ENCODE measurements around the gene GALT. TPM values are rescaled to one million over a fixed set of nuclear protein-coding genes. Genes with fewer than 3 reads are reported as not detected.

GALT gene
- total and polyA plus RNA-seq, 2 experiments from 2014 or later = 31.5 to 35.1 TPM

DNA sequence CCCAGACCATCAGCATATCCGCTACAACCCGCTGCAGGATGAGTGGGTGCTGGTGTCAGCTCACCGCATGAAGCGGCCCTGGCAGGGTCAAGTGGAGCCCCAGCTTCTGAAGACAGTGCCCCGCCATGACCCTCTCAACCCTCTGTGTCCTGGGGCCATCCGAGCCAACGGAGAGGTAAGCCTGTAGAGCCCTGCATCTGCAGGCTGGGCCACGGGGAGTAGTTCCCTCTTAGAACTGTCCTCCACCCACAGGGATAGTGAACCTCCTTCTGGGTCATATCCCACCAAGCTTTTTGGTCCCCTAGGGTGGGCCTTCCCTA is 569 bp downstream of the GALT start (continued):
- TF ChIP-seq, protein P1, sequence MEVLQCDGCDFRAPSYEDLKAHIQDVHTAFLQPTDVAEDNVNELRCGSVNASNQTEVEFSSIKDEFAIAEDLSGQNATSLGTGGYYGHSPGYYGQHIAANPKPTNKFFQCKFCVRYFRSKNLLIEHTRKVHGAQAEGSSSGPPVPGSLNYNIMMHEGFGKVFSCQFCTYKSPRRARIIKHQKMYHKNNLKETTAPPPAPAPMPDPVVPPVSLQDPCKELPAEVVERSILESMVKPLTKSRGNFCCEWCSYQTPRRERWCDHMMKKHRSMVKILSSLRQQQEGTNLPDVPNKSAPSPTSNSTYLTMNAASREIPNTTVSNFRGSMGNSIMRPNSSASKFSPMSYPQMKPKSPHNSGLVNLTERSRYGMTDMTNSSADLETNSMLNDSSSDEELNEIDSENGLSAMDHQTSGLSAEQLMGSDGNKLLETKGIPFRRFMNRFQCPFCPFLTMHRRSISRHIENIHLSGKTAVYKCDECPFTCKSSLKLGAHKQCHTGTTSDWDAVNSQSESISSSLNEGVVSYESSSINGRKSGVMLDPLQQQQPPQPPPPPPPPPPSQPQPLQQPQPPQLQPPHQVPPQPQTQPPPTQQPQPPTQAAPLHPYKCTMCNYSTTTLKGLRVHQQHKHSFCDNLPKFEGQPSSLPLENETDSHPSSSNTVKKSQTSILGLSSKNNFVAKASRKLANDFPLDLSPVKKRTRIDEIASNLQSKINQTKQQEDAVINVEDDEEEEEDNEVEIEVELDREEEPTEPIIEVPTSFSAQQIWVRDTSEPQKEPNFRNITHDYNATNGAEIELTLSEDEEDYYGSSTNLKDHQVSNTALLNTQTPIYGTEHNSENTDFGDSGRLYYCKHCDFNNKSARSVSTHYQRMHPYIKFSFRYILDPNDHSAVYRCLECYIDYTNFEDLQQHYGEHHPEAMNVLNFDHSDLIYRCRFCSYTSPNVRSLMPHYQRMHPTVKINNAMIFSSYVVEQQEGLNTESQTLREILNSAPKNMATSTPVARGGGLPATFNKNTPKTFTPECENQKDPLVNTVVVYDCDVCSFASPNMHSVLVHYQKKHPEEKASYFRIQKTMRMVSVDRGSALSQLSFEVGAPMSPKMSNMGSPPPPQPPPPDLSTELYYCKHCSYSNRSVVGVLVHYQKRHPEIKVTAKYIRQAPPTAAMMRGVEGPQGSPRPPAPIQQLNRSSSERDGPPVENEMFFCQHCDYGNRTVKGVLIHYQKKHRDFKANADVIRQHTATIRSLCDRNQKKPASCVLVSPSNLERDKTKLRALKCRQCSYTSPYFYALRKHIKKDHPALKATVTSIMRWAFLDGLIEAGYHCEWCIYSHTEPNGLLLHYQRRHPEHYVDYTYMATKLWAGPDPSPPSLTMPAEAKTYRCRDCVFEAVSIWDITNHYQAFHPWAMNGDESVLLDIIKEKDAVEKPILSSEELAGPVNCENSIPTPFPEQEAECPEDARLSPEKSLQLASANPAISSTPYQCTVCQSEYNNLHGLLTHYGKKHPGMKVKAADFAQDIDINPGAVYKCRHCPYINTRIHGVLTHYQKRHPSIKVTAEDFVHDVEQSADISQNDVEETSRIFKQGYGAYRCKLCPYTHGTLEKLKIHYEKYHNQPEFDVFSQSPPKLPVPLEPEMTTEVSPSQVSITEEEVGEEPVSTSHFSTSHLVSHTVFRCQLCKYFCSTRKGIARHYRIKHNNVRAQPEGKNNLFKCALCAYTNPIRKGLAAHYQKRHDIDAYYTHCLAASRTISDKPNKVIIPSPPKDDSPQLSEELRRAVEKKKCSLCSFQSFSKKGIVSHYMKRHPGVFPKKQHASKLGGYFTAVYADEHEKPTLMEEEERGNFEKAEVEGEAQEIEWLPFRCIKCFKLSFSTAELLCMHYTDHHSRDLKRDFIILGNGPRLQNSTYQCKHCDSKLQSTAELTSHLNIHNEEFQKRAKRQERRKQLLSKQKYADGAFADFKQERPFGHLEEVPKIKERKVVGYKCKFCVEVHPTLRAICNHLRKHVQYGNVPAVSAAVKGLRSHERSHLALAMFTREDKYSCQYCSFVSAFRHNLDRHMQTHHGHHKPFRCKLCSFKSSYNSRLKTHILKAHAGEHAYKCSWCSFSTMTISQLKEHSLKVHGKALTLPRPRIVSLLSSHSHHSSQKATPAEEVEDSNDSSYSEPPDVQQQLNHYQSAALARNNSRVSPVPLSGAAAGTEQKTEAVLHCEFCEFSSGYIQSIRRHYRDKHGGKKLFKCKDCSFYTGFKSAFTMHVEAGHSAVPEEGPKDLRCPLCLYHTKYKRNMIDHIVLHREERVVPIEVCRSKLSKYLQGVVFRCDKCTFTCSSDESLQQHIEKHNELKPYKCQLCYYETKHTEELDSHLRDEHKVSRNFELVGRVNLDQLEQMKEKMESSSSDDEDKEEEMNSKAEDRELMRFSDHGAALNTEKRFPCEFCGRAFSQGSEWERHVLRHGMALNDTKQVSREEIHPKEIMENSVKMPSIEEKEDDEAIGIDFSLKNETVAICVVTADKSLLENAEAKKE (CRISPR knock-in tag; IDR thresholded peaks at IDR 0.05) = no peak
- TF ChIP-seq ZNF114 (CRISPR knock-in tag; IDR thresholded peaks at IDR 0.05) = no peak
- TF ChIP-seq CTCF (conservative IDR thresholded peaks at IDR 0.05; ENCODE audit: low read depth in 2 of 2) = no peak; a peak in 1 of 4 replicates

DNA sequence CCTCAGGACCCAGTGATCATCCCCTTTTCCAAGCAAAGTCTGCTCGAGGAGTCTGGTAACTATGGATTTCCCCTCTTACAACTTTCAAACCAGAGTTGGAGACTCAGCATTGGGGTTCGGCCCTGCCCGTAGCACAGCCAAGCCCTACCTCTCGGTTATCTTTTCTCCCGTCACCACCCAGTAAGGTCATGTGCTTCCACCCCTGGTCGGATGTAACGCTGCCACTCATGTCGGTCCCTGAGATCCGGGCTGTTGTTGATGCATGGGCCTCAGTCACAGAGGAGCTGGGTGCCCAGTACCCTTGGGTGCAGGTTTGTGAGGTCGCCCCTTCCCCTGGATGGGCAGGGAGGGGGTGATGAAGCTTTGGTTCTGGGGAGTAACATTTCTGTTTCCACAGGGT is 1.2 kb downstream of the GALT start:
- Histone ChIP-seq H2AFZ (no peak overlapping the region), H3K4me3 (peak overlapping the region; percentile 96), H3K79me2 (replicated peaks; ENCODE audit: insufficient read depth) (peaks cover 6% of the 10 kb centered on the region), H4K20me1 (replicated peaks; ENCODE audit: insufficient read depth) (no peaks in the 10 kb centered on the region; the same call in none of the 2 replicates), H3K36me3 (ENCODE audit: insufficient read depth) (peaks cover 3% of the 10 kb centered on the region; the same call in 1 of the 2 replicates), H3K27me3 (ENCODE audit: insufficient read depth) (no peaks in the 10 kb centered on the region), H3K9me2 (ENCODE audit: insufficient read depth) (no peaks in the 10 kb centered on the region), H3K4me2 (peak overlapping the region; percentile 94), H3K4me1 (ENCODE audit: insufficient read depth) (peaks cover 30% of the 10 kb centered on the region), H3K27ac (ENCODE audit: low read depth) (no peak overlapping the region), H3F3A (replicated peaks; ENCODE audit: low read depth) (peaks cover 12% of the 10 kb centered on the region; the same call in 1 of the 2 replicates)
- H3K36me3 Mint-ChIP-seq (ENCODE audit: low read depth) = peaks cover 26% of the 10 kb centered on the region
- peak overlapping the region; percentile 89 for H3K4me3 Mint-ChIP-seq
- peaks cover 46% of the 10 kb centered on the region for H3K4me1 Mint-ChIP-seq
- no peak for ATAC-seq
- H3K9me3 Mint-ChIP-seq = no peaks in the 10 kb centered on the region; the same call in 2 of the 3 replicates
- DNase-seq (ENCODE audit: low spot score) = no peak
- peaks cover 9% of the 10 kb centered on the region for H3K27me3 Mint-ChIP-seq (ENCODE audit: insufficient read depth, low read depth, poor library complexity)
- no peak overlapping the region; the same call in 1 of the 2 replicates for H3K27ac Mint-ChIP-seq
- TF ChIP-seq, protein P1 (CRISPR knock-in tag; IDR thresholded peaks at IDR 0.05) = no peak
